Neutrophil (primary cell): Measurements from ENCODE around the gene EML3.

Experiments
- H3K27ac ChIP-seq: fragments of 200-600 bp; sonication (generic); 2 replicates; pipeline ENCODE4 v1.5.1; 2016; ENCODE audit warnings: mild to moderate bottlenecking, moderate library complexity
- H3K27me3 ChIP-seq: fragments of 200-600 bp; sonication (generic); 2 replicates; pipeline ENCODE4 v1.6.0; 2016; ENCODE audit warnings: mild to moderate bottlenecking
- H3K36me3 ChIP-seq: fragments of 200-600 bp; sonication (generic); 2 replicates; pipeline ENCODE4 v1.5.1; 2017
- H3K4me1 ChIP-seq, 2 experiments: fragments of 200-600 bp in 1 of 2; sonication (generic) in 1 of 2; 1 replicate in 1 of 2; 2 replicates in 1 of 2; pipeline versions ENCODE4 v1.5.1 to v1.6.1; 2013 to 2016; ENCODE audit warnings: low read depth in 1 of 2, low read length in 1 of 2, mild to moderate bottlenecking in 1 of 2, moderate library complexity in 1 of 2; ENCODE audit not compliant: control insufficient read depth in 1 of 2, insufficient read depth in 1 of 2
- H3K4me3 ChIP-seq, 2 experiments: fragments of 200-600 bp in 1 of 2; sonication (generic) in 1 of 2; 1 replicate in 1 of 2; 2 replicates in 1 of 2; pipeline ENCODE4 v1.5.1; 2013 to 2016; ENCODE audit warnings: low read depth in 1 of 2, low read length in 1 of 2, mild to moderate bottlenecking in 1 of 2, moderate library complexity in 1 of 2
- H3K9me3 ChIP-seq: fragments of 200-600 bp; sonication (generic); 2 replicates; pipeline ENCODE4 v1.5.1; 2016
- TF ChIP-seq, protein P1 (sequence below): fragments of 200-600 bp; sonication (generic); IDR thresholded peaks from 2 replicates; pipeline ENCODE4 v1.5.1; 2016; ENCODE audit warnings: antibody characterized with exemption

Gene EML3

DNA sequence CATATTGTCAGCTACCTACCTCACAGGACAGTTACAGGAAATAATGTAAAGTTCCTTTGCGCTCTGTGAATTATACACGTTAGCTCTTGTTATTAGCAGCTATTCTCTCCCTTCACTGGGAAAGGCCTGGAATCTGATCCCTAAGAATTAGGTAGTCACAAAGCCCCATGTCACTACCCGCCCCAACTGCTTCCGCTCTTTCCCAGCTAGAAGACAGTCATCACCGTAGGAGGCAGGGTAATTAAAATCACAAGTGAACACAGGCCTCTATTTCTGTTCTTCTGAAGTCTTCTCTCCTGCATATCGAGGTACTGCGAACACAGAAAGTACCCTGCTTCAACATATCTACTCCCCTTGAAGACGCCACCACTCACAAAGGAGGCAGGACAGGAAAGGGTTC lies 53.4 kb downstream of the EML3 start:
- Histone ChIP-seq H3K27ac (no peak overlapping the region), H3K4me1 (peaks cover 13 to 14% of the 10 kb centered on the region in 2 experiments), H3K4me3 (no peak overlapping the region), H3K9me3 (no peaks in the 10 kb centered on the region), H3K36me3 (peaks cover 72% of the 10 kb centered on the region), H3K27me3 (peaks cover under 1% of the 10 kb centered on the region)
- TF ChIP-seq, protein P1, sequence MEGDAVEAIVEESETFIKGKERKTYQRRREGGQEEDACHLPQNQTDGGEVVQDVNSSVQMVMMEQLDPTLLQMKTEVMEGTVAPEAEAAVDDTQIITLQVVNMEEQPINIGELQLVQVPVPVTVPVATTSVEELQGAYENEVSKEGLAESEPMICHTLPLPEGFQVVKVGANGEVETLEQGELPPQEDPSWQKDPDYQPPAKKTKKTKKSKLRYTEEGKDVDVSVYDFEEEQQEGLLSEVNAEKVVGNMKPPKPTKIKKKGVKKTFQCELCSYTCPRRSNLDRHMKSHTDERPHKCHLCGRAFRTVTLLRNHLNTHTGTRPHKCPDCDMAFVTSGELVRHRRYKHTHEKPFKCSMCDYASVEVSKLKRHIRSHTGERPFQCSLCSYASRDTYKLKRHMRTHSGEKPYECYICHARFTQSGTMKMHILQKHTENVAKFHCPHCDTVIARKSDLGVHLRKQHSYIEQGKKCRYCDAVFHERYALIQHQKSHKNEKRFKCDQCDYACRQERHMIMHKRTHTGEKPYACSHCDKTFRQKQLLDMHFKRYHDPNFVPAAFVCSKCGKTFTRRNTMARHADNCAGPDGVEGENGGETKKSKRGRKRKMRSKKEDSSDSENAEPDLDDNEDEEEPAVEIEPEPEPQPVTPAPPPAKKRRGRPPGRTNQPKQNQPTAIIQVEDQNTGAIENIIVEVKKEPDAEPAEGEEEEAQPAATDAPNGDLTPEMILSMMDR: no peak

DNA sequence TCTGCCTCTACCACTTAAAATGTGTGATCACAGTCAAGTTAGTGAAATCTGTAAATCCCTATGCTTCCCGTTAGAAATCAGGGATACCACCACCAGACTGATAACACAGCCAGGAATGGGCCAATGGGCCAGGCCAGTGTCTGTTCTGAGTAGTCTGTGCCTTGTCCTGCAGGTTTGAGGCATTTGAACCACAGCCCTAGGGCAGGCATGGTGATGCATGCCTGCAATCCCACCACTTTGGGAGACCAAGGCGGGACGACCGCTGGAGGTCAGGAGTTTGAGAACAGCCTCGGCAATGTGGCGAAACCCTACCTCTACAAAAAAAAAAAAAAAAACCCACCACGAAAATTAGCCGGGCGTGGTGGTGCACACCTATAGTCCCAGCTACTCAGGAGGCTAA lies 53.9 kb downstream of the EML3 start:
- Histone ChIP-seq H3K4me3 (no peak overlapping the region), H3K36me3 (peaks cover 66% of the 10 kb centered on the region), H3K27ac (no peak overlapping the region)

DNA sequence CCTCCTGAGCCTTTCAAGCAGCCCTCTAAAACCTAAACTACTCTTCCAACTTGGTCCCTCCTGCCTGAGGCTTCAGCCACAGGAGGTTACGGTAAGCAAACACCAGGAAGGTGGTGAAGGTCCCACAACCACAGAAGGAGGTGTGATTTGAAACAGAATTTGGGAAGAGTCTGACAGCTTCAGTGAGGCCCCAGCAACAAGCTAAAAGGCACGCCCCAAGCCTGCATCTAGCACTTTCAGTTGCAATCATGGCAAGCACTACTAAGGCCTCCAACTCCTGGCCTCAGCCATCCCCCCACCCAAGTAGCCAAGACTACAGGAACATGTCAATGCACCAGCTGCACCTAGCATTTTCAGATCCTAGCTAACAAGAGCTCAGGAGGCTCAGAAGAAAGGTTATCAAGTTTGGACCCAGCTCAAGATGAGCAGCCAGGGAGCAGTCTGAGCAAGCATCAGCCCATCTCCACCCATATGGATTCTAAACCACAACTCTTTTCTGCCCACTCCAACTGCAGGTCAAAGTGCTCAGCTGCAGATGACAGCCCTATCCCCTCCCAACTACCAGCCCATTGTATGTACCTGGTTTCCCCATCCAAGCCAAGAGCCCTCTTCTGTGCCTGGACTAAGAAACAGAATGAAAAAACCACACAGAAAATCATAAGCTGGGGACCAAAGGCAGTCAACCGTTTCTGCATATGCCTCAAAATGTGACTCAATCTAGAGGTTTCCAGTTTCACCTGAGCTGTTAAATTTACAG lies 55.5 kb downstream of the EML3 start:
- H3K4me1 ChIP-seq: peaks cover 13 to 14% of the 10 kb centered on the region in 2 experiments
- H3K27me3 ChIP-seq: peaks cover 22% of the 10 kb centered on the region
- H3K9me3 ChIP-seq: no peaks in the 10 kb centered on the region
- peaks cover 50% of the 10 kb centered on the region for H3K36me3 ChIP-seq
- no peak overlapping the region for H3K27ac ChIP-seq
- TF ChIP-seq, protein P1: no peak
- H3K4me3 ChIP-seq: no peak overlapping the region

More for the DNA sequence above, 53.9 kb downstream of the EML3 start:
- TF ChIP-seq, protein P1: no peak
- H3K4me1 ChIP-seq: peaks cover 13 to 14% of the 10 kb centered on the region in 2 experiments
- no peaks in the 10 kb centered on the region for H3K9me3 ChIP-seq
- peaks cover 6% of the 10 kb centered on the region for H3K27me3 ChIP-seq

DNA sequence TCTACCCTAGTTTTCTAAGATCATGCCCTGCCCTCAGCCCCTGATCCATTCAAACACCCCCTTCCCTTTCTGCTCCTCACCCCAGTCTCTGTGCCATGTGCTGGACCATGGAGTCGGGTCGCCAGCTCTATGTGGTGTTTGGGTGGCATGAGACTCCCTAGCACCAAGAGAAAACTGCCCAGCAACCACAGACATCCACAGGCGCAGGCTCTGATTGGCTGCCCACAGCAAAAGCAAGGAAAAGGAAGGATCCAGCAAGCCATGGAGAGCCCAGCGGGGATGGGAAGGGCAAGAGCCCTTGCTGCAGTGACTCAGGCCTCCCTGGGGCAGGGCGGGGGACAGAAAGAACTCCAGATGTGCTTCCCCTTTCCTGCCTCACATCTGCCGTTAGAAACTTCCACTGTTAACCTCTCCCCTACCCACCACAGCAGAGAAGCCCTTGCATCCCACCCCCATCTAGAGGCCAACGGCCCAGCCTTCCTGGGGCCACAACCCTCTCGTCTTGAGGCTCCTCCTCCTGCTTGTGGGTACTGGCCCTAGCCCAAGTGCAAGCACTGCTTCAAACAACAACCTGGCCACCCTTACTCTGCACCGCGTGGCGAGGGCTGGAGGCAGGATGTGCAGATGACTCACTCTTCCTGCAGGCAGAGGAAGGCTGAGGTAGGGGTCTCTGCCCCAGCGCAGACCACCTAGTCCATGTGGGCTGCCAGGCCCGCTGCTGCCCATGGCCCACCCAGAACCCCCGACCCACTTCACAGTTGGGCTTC lies 56.3 kb downstream of the EML3 start:
- Histone ChIP-seq H3K9me3 (no peaks in the 10 kb centered on the region), H3K27ac (no peak overlapping the region), H3K4me1 (peaks cover 13 to 14% of the 10 kb centered on the region in 2 experiments), H3K27me3 (peaks cover 29% of the 10 kb centered on the region), H3K4me3 (no peak overlapping the region), H3K36me3 (peaks cover 45% of the 10 kb centered on the region)
- TF ChIP-seq, protein P1: no peak

DNA sequence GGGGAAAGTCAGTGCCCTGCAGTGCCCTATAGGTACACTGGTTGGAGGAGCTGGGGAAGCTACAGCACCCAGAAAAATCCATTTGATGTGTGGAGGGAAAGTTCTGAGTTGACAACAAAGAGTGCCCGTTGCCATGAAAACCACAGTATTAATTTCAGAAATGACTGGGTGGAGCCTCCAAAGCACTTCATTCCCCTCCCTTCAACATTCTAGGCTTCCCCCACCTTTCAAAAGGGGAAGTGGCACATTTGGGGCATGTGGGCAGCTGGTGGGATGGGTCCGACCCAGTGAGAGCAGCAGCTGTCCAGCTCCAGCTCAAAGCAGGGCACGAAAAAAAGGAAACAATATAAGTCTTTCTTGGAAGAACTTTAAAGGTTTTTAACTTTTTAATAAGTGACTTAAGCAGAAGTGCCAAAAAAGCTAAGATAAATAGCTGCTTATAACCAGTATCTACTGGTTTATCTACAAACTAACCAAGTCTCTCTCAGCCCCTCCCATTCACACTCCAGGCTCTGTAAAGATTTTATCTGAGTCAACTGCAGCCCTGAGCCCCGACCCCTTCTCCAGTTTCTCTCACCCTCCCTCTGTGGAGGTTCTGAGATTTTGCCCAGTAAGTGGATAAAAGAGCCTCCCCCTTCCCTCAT lies 57.0 kb downstream of the EML3 start:
- Histone ChIP-seq H3K36me3 (peaks cover 39% of the 10 kb centered on the region), H3K4me1 (peaks cover 13 to 14% of the 10 kb centered on the region in 2 experiments), H3K9me3 (no peaks in the 10 kb centered on the region), H3K27me3 (peaks cover 36% of the 10 kb centered on the region), H3K4me3 (no peak overlapping the region), H3K27ac (no peak overlapping the region)
- TF ChIP-seq, protein P1: no peak
